HEK293T (cell line): Measurements from ENCODE around the gene HYDIN.

ENCODE experiments used
- CTCF ChIA-PET: fragments of 350-600 bp; formaldehyde crosslinking; extraction: SDS; loops from one replicate; lab custom pipeline; 2021; ENCODE audit warnings: antibody characterized with exemption, inconsistent platforms; lab: Yijun Ruan, JAX
- POLR2A ChIA-PET: fragments of 350-600 bp; formaldehyde crosslinking; extraction: SDS; loops from one replicate; lab custom pipeline; 2020; ENCODE audit warnings: antibody characterized with exemption, inconsistent platforms; lab: Yijun Ruan, JAX
- DNase-seq: peaks from one replicate; pipeline ENCODE4 v3.0.0; 2012; ENCODE audit warnings: mixed read lengths; ENCODE audit errors: extremely low spot score
- ARNT ChIP-seq: fragments of 450-650 bp; IDR thresholded peaks from 2 replicates; pipeline ENCODE4 v1.6.1; 2017; ENCODE audit warnings: mild to moderate bottlenecking
- BHLHE40 ChIP-seq: fragments of 450-650 bp; IDR thresholded peaks from 2 replicates; pipeline ENCODE4 v1.6.1; 2016; ENCODE audit warnings: mild to moderate bottlenecking, moderate library complexity, borderline replicate concordance
- CTBP1 ChIP-seq: fragments of 450-650 bp; IDR thresholded peaks from 2 replicates; pipeline ENCODE4 v1.6.1; 2016; ENCODE audit warnings: borderline replicate concordance
- ELF4 ChIP-seq: fragments of 450-650 bp; IDR thresholded peaks from 2 replicates; pipeline ENCODE4 v1.6.1; 2017; ENCODE audit warnings: antibody characterized with exemption
- FOXA1 ChIP-seq: fragments of 450-650 bp; IDR thresholded peaks from 2 replicates; pipeline ENCODE4 v1.6.1; 2016; ENCODE audit warnings: mild to moderate bottlenecking
- FOXK2 ChIP-seq: fragments of 450-650 bp; IDR thresholded peaks from 2 replicates; pipeline ENCODE4 v1.6.1; 2016; ENCODE audit warnings: mild to moderate bottlenecking
- FOXM1 ChIP-seq: fragments of 450-650 bp; IDR thresholded peaks from 2 replicates; pipeline ENCODE4 v1.6.1; 2017; ENCODE audit warnings: mild to moderate bottlenecking, borderline replicate concordance
- HDGF ChIP-seq: fragments of 450-650 bp; IDR thresholded peaks from 2 replicates; pipeline ENCODE4 v1.6.1; 2017; ENCODE audit warnings: antibody characterized with exemption, borderline replicate concordance
- L3MBTL2 ChIP-seq: fragments of 450-650 bp; conservative IDR thresholded peaks from 2 replicates; pipeline ENCODE4 v1.6.1; 2016; ENCODE audit warnings: mild to moderate bottlenecking
- LEF1 ChIP-seq: fragments of 450-650 bp; IDR thresholded peaks from 2 replicates; pipeline ENCODE4 v1.6.1; 2017; ENCODE audit warnings: mild to moderate bottlenecking, borderline replicate concordance
- NFRKB ChIP-seq: fragments of 450-650 bp; IDR thresholded peaks from 2 replicates; pipeline ENCODE4 v1.6.1; 2016; ENCODE audit warnings: mild to moderate bottlenecking, moderate library complexity
- SP1 ChIP-seq: fragments of 450-650 bp; IDR thresholded peaks from 2 replicates; pipeline ENCODE4 v1.6.1; 2017
- SUZ12 ChIP-seq: fragments of 450-650 bp; IDR thresholded peaks from 2 replicates; pipeline ENCODE4 v1.6.1; 2016; ENCODE audit warnings: mild to moderate bottlenecking
- TARDBP ChIP-seq: fragments of 450-650 bp; IDR thresholded peaks from 2 replicates; pipeline ENCODE4 v1.6.1; 2016
- ZNF384 ChIP-seq: fragments of 450-650 bp; IDR thresholded peaks from 2 replicates; pipeline ENCODE4 v1.6.1; 2016
- TF ChIP-seq, protein P1 (sequence below): fragments of 450-650 bp; IDR thresholded peaks from 2 replicates; pipeline ENCODE4 v1.6.1; 2016

The HYDIN gene

DNA sequence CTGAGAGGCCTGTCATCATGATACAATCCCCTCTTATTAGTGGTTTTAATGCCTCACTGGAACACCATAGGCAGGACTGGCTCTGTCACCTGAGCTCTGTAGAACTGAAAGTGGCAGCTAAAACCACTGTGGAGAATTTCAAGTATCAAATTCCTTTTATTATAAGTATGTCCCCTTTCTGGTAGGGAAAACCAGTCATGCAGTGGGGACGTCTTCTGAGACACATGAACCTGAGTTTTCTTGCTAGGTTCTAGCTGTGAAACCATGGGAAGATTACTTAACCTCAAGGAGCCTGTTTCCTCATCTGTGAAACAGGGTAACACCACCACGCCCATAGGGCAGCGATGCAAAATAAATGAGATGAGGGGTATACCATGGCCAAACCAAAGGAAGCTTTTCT, 434.2 kb downstream of the HYDIN start:
- TF ChIP-seq SUZ12 (no peak), ARNT (no peak), NFRKB (no peak), FOXK2 (no peak)
- TF ChIP-seq, protein P1, sequence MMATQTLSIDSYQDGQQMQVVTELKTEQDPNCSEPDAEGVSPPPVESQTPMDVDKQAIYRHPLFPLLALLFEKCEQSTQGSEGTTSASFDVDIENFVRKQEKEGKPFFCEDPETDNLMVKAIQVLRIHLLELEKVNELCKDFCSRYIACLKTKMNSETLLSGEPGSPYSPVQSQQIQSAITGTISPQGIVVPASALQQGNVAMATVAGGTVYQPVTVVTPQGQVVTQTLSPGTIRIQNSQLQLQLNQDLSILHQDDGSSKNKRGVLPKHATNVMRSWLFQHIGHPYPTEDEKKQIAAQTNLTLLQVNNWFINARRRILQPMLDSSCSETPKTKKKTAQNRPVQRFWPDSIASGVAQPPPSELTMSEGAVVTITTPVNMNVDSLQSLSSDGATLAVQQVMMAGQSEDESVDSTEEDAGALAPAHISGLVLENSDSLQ: no peak
- ChIA-PET POLR2A (no interaction called here), CTCF (no interaction called here)
- DNase-seq: no peak

DNA sequence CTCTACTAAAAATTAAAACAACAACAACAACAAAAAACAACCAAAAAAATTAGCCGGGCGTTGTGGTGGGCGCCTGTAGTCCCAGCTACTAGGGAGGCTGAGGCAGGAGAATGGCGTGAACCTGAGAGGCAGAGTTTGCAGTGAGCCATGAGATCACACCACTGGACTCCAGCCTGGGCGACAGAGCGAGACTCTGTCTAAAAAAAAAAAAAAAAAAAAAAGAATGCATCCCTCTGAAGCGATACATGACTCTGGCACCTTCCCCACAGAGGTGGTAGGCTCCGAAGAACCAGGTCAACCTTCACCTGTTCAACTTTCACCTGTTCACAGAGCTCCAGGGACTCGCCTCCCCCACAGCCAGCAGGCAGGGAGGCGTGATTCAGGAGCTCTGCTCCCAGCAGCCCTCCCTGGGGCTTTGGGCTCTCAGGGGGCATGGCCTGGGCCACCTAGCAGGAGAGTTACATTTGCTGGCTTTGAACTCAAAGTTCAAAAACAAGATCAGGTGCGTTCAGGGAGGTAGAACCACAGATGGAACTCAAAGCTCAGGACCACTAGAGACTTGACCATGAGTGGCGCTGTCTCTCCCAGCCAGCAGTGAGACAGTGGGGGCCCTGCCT, 435.1 kb downstream of the HYDIN start:
- TF ChIP-seq SP1 (no peak), TARDBP (no peak), HDGF (no peak), FOXA1 (no peak), BHLHE40 (no peak)
- TF ChIP-seq, protein P1: no peak
- ChIA-PET CTCF (no interaction called here), POLR2A (no interaction called here)
- no peak for DNase-seq

DNA sequence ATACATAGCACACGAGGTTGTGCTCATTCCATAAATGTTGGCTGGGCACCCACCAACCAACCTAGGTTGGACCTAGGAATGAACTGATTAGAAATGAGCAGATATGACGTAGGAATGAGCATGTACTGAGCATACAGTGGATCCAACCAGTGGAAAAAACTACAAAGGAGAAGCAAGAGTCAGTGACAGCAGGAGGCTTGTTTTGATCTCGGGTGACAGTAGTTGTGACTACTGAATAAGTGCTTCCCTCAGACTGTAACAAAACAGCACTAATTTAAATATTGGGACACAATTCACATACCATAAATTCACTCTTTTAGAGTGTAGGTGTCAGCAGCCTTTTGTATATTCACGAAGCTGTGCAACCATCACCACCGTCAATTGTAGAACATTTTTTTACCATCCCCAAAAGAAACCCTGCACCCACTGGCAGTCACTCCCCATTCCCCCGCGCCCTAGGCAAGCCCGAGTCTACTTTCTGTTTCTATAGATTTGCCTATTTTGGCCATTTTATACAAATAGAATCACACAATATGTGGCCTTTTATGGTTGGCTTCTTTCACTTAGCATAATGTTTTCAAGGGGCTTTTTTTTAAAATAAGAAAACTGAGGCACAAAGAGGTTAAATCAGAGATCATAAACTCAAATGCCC, 436.5 kb downstream of the HYDIN start:
- DNase-seq: no peak
- TF ChIP-seq, protein P1: no peak
- TF ChIP-seq TARDBP: no peak
- TF ChIP-seq LEF1: no peak
- no peak for TF ChIP-seq ZNF384
- no peak for TF ChIP-seq FOXA1
- TF ChIP-seq L3MBTL2: no peak
- no peak for TF ChIP-seq ELF4
- no peak for TF ChIP-seq NFRKB
- no peak for TF ChIP-seq SP1
- no peak for TF ChIP-seq BHLHE40
- TF ChIP-seq FOXK2: no peak
- ChIA-PET POLR2A (interaction anchor here (1.6 kb wide), 1 partner anchor 9 kb away, joined by 3 read pairs; no protein-coding TSS in a partner anchor), CTCF (no interaction called here)

- ChIA-PET POLR2A (no interaction called here), CTCF (no interaction called here)
- DNase-seq: no peak
- TF ChIP-seq ARNT: no peak
- TF ChIP-seq L3MBTL2: no peak
- TF ChIP-seq TARDBP: no peak
- TF ChIP-seq, protein P1: no peak
- no peak for TF ChIP-seq ELF4
These were observed 439.7 kb downstream of the HYDIN start for GRCh38 chr16:70790815-70791214.

DNA sequence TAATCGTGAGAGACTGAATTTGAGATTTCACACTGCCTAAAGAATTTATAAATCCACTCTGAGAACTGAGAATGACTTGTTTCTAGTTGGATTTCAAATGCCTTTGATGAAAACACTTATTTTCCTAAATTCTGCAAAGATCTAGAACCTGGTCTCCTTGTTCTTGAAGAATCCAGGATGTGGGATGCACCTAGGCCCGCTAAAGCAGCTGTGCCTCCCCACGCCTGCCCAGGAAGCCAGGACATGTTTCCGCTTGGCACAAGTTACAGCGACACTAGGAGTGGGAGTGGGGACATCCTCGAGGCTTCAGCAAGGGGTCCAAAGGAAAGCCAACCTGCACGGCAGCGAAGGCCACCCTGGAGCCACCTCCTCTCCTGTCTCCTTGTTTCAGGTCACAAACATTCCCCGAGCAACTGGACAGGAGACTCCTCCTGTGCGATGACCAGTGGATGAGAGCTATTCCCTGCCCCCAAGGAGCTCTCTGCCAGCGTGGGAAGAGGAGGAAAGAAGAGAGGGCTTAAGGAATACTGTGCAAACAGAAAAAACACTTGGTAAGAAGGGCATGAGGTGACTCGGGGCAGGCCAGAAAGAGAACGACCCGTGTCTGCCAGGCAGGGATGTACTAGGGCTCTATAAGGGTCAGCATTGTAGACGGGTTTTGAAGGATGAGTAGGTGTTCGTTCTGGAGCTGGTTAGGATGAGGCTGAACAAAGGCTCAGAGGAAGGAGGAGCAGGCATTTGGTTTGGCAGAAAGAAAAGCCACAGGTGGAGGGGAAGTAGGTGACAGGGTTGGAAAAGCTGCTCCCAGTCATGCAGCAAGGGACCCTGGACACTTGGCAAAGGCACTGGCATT, 440.7 kb downstream of the HYDIN start:
- no peak for DNase-seq
- ChIA-PET POLR2A (no interaction called here), CTCF (no interaction called here)
- TF ChIP-seq SP1 (no peak), ARNT (no peak), HDGF (no peak), NFRKB (no peak), BHLHE40 (no peak), L3MBTL2 (no peak), ELF4 (no peak), LEF1 (no peak), ZNF384 (no peak), FOXA1 (no peak), SUZ12 (no peak), FOXK2 (no peak), TARDBP (no peak), FOXM1 (no peak), CTBP1 (no peak)
- TF ChIP-seq, protein P1: no peak
